ENCODE measurements around the gene FAAH.
"Not testable (repeated sequence)": the region's sequence is repeated elsewhere in the genome, so short reads cannot be mapped to it uniquely, and the experiment has no call there.

FAAH gene

DNA sequence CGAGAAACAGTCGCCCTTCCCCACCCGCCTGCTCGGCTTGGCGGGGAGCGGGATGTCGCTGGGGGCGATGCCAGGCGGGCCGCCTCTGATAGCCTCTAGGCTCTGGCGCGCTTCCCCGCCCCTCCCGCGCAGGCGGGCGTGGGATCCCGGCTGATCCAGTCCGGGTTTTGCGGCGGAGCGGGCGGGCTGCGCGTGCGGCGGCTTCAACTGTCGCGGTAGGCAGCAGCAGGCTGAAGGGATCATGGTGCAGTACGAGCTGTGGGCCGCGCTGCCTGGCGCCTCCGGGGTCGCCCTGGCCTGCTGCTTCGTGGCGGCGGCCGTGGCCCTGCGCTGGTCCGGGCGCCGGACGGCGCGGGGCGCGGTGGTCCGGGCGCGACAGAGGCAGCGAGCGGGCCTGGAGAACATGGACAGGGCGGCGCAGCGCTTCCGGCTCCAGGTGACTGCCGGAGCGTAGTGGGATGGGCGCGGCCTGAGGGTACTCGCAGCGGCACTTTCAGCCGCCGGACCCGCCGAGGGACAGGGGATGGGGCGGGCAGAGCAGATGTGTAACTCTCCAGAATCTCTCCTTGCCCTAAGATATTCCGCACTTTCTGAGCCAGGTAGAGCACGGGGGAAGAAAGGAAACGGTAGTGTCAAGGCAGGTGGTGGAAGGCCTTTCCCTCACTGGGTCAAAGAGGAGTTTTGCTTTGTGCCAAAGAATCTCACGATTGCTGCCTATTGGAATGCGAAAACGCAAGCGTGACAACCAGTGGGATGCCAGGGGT lies at the start of gene FAAH:
Gene FAAH (plus strand): TSS at position 210 of the 764 bp plus-strand sequence. CDS start 32 bp downstream, at position 242.
- ATAC-seq (ENCODE audit: low read depth) (no peak), DNase-seq (ENCODE audit: low spot score) (no peak)
- Histone ChIP-seq H3K27me3 (ENCODE audit: insufficient read depth, poor library complexity, severe bottlenecking) (no peaks in the 10 kb centered on the region), H3K4me1 (ENCODE audit: insufficient read depth, poor library complexity, severe bottlenecking) (no peaks in the 10 kb centered on the region), H3K4me3 (ENCODE audit: severe bottlenecking) (no peak within 1 kb of the TSS), H3K27ac (ENCODE audit: poor library complexity, severe bottlenecking) (no peak within 1 kb of the TSS), H3K9me3 (ENCODE audit: severe bottlenecking) (peaks cover 19% of the 10 kb centered on the region), H3K36me3 (ENCODE audit: low read depth) (no peaks in the 10 kb centered on the region)
- TF ChIP-seq CTCF (IDR thresholded peaks at IDR 0.05; ENCODE audit: poor library complexity, severe bottlenecking): no peak

DNA sequence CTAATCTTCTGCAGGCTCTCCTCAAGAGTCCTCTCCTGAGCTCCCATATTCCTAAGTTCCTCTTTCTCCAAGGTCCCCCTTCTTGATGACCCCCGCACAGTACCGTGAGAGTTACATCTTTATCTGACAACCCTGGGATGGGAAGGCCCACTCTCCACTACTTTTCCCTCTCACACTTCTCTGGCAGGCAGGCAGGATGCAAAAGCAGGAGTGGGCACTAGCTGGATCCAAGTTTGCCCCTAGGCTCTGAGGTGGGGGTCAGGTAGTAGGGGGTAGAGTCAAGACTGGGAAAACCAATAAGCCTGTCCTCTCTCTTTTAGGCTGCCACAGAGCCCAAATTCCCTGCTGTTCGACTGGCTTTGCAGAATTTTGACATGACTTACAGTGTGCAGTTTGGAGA lies 49.6 kb upstream of the FAAH start:
- Histone ChIP-seq H3K27me3 (ENCODE audit: insufficient read depth, poor library complexity, severe bottlenecking) (no peaks in the 10 kb centered on the region), H3K9me3 (ENCODE audit: severe bottlenecking) (no peaks in the 10 kb centered on the region), H3K36me3 (ENCODE audit: low read depth) (peaks cover 55% of the 10 kb centered on the region), H3K4me3 (ENCODE audit: severe bottlenecking) (no peak overlapping the region), H3K4me1 (ENCODE audit: insufficient read depth, poor library complexity, severe bottlenecking) (peaks cover 2% of the 10 kb centered on the region), H3K27ac (ENCODE audit: poor library complexity, severe bottlenecking) (no peak overlapping the region)
- no peak for ATAC-seq (ENCODE audit: low read depth)
- DNase-seq (ENCODE audit: low spot score): no peak
- no peak for TF ChIP-seq CTCF (IDR thresholded peaks at IDR 0.05; ENCODE audit: poor library complexity, severe bottlenecking)

- Histone ChIP-seq H3K36me3 (ENCODE audit: low read depth) (peaks cover 63% of the 10 kb centered on the region), H3K27me3 (ENCODE audit: insufficient read depth, poor library complexity, severe bottlenecking) (no peaks in the 10 kb centered on the region), H3K27ac (ENCODE audit: poor library complexity, severe bottlenecking) (no peak overlapping the region), H3K4me1 (ENCODE audit: insufficient read depth, poor library complexity, severe bottlenecking) (no peaks in the 10 kb centered on the region), H3K4me3 (ENCODE audit: severe bottlenecking) (no peak overlapping the region), H3K9me3 (ENCODE audit: severe bottlenecking) (no peaks in the 10 kb centered on the region)
- ATAC-seq (ENCODE audit: low read depth) (no peak), DNase-seq (ENCODE audit: low spot score) (no peak)
- TF ChIP-seq CTCF (IDR thresholded peaks at IDR 0.05; ENCODE audit: poor library complexity, severe bottlenecking): no peak
Measured at GRCh38 chr1:46345281-46345680, 48.8 kb upstream of the FAAH start.

- Histone ChIP-seq H3K27ac (ENCODE audit: poor library complexity, severe bottlenecking) (no peak overlapping the region), H3K27me3 (ENCODE audit: insufficient read depth, poor library complexity, severe bottlenecking) (no peaks in the 10 kb centered on the region), H3K36me3 (ENCODE audit: low read depth) (peaks cover 88% of the 10 kb centered on the region), H3K4me3 (ENCODE audit: severe bottlenecking) (no peak overlapping the region), H3K9me3 (ENCODE audit: severe bottlenecking) (no peaks in the 10 kb centered on the region), H3K4me1 (ENCODE audit: insufficient read depth, poor library complexity, severe bottlenecking) (no peaks in the 10 kb centered on the region)
- DNase-seq (ENCODE audit: low spot score) (no peak), ATAC-seq (ENCODE audit: low read depth) (no peak)
- TF ChIP-seq CTCF (IDR thresholded peaks at IDR 0.05; ENCODE audit: poor library complexity, severe bottlenecking): no peak
Measured at GRCh38 chr1:46352363-46352762, 41.8 kb upstream of the FAAH start.

DNA sequence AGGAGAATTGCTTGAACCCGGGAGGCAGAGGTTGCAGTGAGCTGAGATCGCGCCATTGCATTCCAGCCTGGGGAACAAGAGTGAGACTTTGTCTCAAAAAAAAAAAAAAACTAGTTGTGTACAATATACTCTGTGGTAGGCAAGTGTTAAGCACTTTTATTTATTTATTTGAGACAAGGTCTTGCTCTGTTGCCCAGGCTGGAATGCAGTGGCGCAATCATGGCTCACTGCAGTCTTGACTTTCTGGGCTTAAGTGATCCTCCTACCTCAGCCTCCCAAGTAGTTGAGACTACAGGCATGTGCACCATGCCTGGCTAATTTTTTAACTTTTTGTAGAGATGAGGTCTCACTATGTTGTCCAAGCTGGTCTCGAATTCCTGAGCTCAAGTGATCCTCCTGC lies 38.2 kb upstream of the FAAH start:
- not testable (repeated sequence) for H3K4me1 ChIP-seq (ENCODE audit: insufficient read depth, poor library complexity, severe bottlenecking); H3K27ac ChIP-seq (ENCODE audit: poor library complexity, severe bottlenecking); ATAC-seq (ENCODE audit: low read depth); H3K4me3 ChIP-seq (ENCODE audit: severe bottlenecking); H3K9me3 ChIP-seq (ENCODE audit: severe bottlenecking); DNase-seq (ENCODE audit: low spot score); H3K27me3 ChIP-seq (ENCODE audit: insufficient read depth, poor library complexity, severe bottlenecking)
- H3K36me3 ChIP-seq (ENCODE audit: low read depth): peaks cover 81% of the 10 kb centered on the region
